ENCODE data around the gene COL27A1.

DNA sequence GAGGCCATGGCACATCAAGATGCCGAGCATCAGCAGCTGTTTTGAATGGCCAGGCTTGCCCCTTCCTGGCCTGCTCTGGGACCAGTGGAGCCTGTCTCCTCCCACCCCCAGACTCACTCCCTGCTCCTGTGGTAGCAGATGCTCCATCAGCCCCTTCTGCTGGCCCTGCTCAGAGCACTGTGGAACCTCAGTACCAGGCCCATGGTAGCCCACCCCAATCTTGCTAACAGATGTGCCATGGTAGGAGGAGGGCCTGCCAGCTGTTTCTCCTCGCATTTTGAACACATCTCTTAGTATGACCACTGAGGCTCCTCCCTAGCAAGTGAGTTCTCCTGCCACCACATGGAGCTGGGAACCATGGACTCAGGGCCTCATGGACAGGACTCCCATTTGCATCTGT, 29.5 kb downstream of the COL27A1 start:
- TF ChIP-seq, protein P1, sequence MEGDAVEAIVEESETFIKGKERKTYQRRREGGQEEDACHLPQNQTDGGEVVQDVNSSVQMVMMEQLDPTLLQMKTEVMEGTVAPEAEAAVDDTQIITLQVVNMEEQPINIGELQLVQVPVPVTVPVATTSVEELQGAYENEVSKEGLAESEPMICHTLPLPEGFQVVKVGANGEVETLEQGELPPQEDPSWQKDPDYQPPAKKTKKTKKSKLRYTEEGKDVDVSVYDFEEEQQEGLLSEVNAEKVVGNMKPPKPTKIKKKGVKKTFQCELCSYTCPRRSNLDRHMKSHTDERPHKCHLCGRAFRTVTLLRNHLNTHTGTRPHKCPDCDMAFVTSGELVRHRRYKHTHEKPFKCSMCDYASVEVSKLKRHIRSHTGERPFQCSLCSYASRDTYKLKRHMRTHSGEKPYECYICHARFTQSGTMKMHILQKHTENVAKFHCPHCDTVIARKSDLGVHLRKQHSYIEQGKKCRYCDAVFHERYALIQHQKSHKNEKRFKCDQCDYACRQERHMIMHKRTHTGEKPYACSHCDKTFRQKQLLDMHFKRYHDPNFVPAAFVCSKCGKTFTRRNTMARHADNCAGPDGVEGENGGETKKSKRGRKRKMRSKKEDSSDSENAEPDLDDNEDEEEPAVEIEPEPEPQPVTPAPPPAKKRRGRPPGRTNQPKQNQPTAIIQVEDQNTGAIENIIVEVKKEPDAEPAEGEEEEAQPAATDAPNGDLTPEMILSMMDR (IDR thresholded peaks at IDR 0.05), result no peak
- TF ChIP-seq CHD2 (IDR thresholded peaks at IDR 0.05; ENCODE audit: low read length, partially characterized antibody) (no peak), EP300 (IDR thresholded peaks at IDR 0.05) (no peak), RCOR1 (IDR thresholded peaks at IDR 0.05; ENCODE audit: low read depth, low read length) (no peak), FOSL2 (IDR thresholded peaks at IDR 0.05) (no peak), FOSL2 (CRISPR knock-in tag; IDR thresholded peaks at IDR 0.05) (no peak), MYC (IDR thresholded peaks at IDR 0.05; ENCODE audit: borderline replicate concordance, low read length) (no peak), RFX5 (IDR thresholded peaks at IDR 0.05) (no peak), MAZ (IDR thresholded peaks at IDR 0.05; ENCODE audit: borderline replicate concordance, low read depth, low read length) (no peak)
- TF ChIP-seq, protein P2, sequence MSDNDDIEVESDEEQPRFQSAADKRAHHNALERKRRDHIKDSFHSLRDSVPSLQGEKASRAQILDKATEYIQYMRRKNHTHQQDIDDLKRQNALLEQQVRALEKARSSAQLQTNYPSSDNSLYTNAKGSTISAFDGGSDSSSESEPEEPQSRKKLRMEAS (IDR thresholded peaks at IDR 0.05), result no peak
- TF ChIP-seq, protein P3, sequence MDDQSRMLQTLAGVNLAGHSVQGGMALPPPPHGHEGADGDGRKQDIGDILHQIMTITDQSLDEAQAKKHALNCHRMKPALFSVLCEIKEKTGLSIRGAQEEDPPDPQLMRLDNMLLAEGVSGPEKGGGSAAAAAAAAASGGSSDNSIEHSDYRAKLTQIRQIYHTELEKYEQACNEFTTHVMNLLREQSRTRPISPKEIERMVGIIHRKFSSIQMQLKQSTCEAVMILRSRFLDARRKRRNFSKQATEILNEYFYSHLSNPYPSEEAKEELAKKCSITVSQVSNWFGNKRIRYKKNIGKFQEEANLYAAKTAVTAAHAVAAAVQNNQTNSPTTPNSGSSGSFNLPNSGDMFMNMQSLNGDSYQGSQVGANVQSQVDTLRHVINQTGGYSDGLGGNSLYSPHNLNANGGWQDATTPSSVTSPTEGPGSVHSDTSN (IDR thresholded peaks at IDR 0.05), result no peak

Measured in A549 (cell line).